Measurements from ENCODE around the gene BABAM2.

Gene BABAM2

DNA sequence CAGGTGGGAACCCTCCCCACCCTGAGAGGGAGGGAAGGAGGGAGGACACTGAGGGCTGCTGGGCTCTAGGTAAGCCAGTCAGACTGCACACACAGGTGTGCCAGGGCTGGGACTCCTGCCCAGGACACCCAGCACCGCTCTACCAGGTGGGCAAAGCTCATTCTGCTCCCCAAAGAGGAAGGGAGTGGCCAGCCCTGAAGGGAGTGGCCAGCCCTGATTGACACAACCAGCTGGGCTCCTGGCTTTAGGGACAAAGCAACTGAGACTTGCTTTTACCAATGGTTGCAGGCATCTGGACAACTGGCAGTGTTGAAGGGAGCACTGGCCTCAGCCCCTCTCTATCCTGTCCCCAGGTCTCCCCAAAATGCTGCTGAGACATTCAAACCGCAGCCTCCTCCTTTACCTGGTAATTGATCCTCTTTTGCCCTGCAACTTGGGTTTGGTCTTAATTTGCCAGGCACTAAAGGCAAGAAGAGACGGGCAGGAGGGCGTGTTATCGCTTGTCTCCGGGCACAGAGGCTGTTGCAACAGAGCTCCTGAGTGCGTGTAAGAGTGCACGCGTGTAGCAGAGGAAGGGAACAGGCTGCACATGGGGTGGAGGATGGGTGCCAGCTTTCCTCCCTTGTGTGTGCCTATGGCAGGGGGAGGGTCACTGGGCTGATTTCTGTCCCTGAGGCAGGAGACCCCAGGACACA lies 487.6 kb downstream of the BABAM2 start:
- DNase-seq (ENCODE audit: low read depth in 3 of 3): no peak

DNA sequence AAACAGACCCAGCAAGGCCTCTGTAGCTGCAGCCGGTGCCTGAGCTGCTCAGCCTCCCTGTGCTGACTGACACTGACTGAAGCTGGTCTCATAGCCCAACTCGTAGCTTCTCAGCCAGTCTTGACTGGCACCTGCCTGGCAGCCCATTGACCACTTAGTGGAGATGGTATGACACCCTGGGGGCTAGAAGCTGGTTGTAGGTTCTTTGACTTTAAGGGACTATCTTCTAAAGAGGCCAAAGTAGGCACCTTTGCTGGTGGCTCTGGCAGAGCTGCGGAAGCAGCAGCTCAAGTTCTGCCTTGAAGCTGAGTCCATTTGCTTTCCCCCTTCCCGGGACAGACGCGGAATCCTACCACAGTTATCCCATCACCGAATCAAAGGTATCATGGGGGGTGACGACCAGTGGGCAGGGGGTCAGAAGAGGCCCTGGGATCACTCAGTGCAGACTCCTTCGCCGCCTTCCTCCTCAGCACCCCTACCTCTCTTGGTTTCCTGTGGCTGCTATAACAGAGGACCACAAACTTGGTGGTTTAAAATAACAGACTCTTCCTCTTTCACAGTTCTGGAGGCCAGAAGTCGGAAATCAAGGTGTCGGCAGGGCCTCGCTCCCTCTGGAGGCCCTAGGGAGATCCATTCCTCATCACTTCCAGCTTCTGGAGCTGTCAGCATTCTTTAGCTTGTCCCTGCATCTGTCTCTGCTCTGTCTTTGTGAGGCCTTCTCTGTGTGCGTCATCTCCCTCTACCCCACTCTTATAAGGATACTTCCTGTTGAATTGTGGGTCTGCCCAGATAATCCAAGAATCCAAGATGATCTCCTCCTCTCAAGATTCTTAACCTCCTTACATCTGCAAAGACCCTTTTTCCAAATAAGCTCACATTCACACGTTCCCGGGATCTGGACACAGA lies 488.4 kb downstream of the BABAM2 start:
- DNase-seq (ENCODE audit: low read depth in 3 of 3): no peak

DNA sequence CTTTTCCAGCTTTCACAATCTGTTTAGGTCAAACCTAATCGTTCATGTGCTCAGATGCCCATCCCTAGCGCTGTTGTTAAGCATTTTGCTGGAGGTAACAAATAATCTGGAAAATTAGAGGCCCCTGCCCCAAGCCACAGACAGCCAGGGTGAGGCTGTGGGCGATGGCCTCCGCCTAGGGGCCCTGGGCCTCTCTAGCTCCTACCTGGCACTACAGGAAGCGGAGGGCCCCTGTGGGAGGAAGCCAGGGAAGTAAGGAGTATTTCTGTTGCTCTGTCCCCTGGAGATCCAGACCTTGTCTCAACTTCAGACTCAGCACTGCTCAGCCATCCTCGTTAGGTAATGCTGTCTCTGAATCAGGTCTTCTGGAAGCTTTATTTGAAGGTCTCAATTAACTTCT lies 489.7 kb downstream of the BABAM2 start:
- DNase-seq (ENCODE audit: low read depth in 3 of 3): no peak

DNA sequence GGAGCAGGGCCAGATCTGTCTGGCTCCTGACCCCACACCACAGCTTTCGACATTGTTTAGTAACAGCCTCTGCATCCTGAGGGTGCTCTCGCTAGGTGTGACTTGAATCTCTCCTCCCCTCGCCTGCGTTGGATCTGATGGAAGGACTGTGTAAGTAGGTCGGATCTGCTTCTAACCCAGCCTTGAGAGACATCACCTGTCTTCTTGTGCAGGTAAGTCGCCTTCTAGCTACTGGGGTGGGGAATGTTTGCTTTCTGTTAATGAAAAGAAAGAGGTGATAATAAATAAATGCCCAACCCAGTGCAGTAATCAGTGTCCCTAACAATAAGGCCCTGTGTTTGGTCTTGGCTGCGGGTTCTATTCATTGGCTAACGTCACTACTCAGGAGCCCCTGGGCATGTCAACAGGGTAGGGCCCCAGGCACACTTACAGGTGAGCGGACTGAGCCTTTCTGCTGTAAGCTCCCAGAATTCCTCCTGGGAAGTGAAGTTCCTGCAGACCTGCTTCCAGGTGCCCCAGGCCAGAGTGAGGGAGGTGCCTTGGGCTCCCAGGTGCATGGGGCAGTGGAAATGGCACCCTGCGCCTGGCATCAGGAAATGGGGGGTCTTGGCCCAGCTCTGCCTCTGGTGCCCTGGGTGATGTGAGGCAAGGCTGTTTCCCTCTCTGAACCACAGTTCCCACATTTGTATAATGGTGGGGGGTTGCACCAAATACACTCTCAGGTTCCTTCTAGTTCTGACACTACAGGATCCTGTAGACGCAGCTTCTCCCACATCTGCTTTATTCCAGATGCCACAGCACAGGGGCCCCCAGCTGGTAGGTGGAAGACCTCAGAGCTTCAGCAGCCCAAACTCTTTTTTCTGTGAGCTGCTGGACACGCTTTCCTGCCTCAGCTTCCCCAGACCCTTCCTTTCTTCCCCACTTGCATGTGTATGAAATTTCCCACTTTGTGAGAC lies 491.0 kb downstream of the BABAM2 start:
- DNase-seq (ENCODE audit: low read depth in 3 of 3): no peak

DNA sequence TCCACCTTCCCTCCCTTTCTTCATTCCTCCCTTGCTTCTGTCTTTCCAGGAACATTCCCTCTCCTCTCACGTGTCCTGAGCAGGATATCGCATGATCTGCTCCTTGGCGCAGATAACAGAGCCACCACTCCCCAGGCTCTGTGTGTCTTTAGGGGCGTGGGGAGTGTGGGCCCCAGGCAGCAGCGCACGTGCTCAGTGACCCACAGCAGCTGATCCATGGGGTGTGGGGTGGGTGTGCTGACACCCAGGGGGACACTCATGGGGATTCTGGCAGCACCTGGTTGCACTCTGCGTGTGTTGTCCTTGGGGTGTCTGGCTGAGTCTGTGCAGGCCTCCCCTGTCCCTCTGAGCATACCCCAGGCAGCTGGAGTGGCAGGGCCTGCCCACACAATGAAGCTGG lies 492.2 kb downstream of the BABAM2 start:
- DNase-seq (ENCODE audit: low read depth in 3 of 3): no peak

DNA sequence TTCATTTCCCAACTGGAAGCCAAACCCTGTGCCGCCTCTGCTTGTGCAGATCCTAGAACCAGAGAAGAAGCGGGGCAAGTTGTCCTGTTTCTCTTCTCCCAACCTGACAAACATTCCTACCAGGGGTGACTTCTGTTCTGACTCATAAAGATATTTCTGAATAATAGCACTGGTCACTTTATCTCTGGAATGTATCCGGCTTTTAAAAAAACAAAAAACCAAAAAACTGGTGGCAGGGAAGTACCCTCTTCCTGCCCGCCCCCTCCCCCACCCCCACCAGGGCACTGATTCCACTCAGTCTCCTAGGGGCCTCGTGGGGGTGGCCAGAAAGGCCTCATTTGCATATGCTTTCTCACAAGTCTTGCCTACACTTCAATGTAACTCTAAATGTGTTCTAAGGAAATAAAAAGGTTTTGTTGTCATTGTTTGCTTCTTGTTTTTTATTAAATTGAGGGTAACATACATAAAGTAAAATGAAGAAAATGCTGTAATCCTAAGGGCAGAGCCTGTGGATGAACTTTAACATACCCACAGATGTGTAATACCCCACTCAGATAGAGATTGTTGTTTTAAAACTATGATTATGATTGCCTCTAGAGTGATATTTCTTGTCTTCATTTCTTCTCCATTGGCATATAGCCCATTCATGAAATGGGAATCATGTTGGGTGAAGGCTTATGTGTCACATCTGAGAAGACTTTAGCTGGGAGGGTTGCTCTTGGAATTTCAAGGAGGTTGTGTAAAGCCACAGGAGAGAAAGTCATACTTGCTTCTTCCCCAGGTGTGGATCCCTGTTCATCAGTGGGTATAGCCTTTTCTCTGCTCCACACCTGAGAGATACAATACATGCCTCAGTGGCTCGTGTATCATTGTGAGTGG lies 496.8 kb downstream of the BABAM2 start:
- no peak for DNase-seq (ENCODE audit: low read depth in 3 of 3)

Measured in stimulated activated CD4-positive, alpha-beta T cell treated with anti-CD3 and anti-CD28 coated beads, TNF-alpha, amount 100 ng/mL, for 48 hours (primary cell).